GM23338 (cell line): Measurements from ENCODE around the gene VENTX. TPM values are rescaled to one million over a fixed set of nuclear protein-coding genes. Genes with fewer than 3 reads are reported as not detected.

Experiments used
- ATAC-seq: fragments of 200-7000 bp; cut with Tn5 transposase; 3 replicates; pipeline ENCODE4 v1.9.1; 2020
- DNase-seq: peaks from one replicate; pipeline ENCODE4 v3.0.0-alpha.2; 2015; ENCODE audit warnings: low spot score
- H2AFZ ChIP-seq: fragments of 200-600 bp; sonication (generic); 2 replicates; pipeline ENCODE4 v1.8.0; 2016; ENCODE audit warnings: antibody characterized with exemption, mild to moderate bottlenecking, moderate library complexity
- H3F3A ChIP-seq: fragments of 200-600 bp; sonication (generic); replicated peaks from 2 replicates; pipeline ENCODE4 v1.8.0; 2017; ENCODE audit warnings: antibody characterized with exemption, mixed run types, low read depth
- H3K27ac ChIP-seq: fragments of 200-600 bp; sonication (generic); 2 replicates; pipeline ENCODE4 v1.6.1; 2016; ENCODE audit warnings: low read depth
- H3K27me3 ChIP-seq: fragments of 200-600 bp; sonication (generic); 2 replicates; pipeline ENCODE4 v1.8.0; 2016; ENCODE audit warnings: mild to moderate bottlenecking, mixed run types, moderate library complexity; ENCODE audit not compliant: insufficient read depth
- H3K36me3 ChIP-seq: fragments of 200-600 bp; sonication (generic); 2 replicates; pipeline ENCODE4 v1.8.0; 2016; ENCODE audit warnings: mild to moderate bottlenecking; ENCODE audit not compliant: insufficient read depth
- H3K4me1 ChIP-seq: fragments of 200-600 bp; sonication (generic); 2 replicates; pipeline ENCODE4 v1.8.0; 2016; ENCODE audit warnings: mild to moderate bottlenecking, moderate library complexity; ENCODE audit not compliant: insufficient read depth
- H3K4me2 ChIP-seq: fragments of 200-600 bp; sonication (generic); 2 replicates; pipeline ENCODE4 v1.7.1; 2017; ENCODE audit warnings: mixed run types
- H3K4me3 ChIP-seq: fragments of 200-600 bp; sonication (generic); 2 replicates; pipeline ENCODE4 v1.6.1; 2016; ENCODE audit warnings: mixed run types
- H3K79me2 ChIP-seq: fragments of 200-600 bp; sonication (generic); replicated peaks from 2 replicates; pipeline ENCODE4 v1.8.0; 2017; ENCODE audit warnings: mild to moderate bottlenecking; ENCODE audit not compliant: insufficient read depth
- H3K9me2 ChIP-seq: fragments of 200-600 bp; sonication (generic); 2 replicates; pipeline ENCODE4 v1.8.0; 2017; ENCODE audit not compliant: insufficient read depth
- H4K20me1 ChIP-seq: fragments of 200-600 bp; sonication (generic); replicated peaks from 2 replicates; pipeline ENCODE4 v1.8.0; 2017; ENCODE audit warnings: mild to moderate bottlenecking; ENCODE audit not compliant: insufficient read depth
- H3K27ac Mint-ChIP-seq: 2 replicates; pipeline ENCODE4 v1.8.0; 2020; ENCODE audit warnings: inconsistent platforms, mild to moderate bottlenecking, moderate library complexity, mixed read lengths
- H3K27me3 Mint-ChIP-seq: 3 replicates; pipeline ENCODE4 v1.8.0; 2022; ENCODE audit warnings: low read depth, mild to moderate bottlenecking, moderate library complexity, mixed read lengths, inconsistent platforms; ENCODE audit not compliant: insufficient read depth, poor library complexity
- H3K36me3 Mint-ChIP-seq: 3 replicates; pipeline ENCODE4 v1.8.0; 2021; ENCODE audit warnings: low read depth, mild to moderate bottlenecking, inconsistent platforms, moderate library complexity, mixed read lengths
- H3K4me1 Mint-ChIP-seq: 3 replicates; pipeline ENCODE4 v1.8.0; 2020; ENCODE audit warnings: mild to moderate bottlenecking, inconsistent platforms, mixed read lengths
- H3K4me3 Mint-ChIP-seq: 3 replicates; pipeline ENCODE4 v1.8.0; 2021; ENCODE audit warnings: moderate library complexity, mild to moderate bottlenecking, inconsistent platforms, mixed read lengths
- H3K9me3 Mint-ChIP-seq: 3 replicates; pipeline ENCODE4 v1.8.0; 2020; ENCODE audit warnings: moderate library complexity, mild to moderate bottlenecking, inconsistent platforms, mixed read lengths
- CREB1 ChIP-seq: fragments of 250-450 bp; sonication (Bioruptor Pico); IDR thresholded peaks from 2 replicates; pipeline ENCODE4 v1.5.0; 2020; ENCODE audit warnings: low read depth, mild to moderate bottlenecking, moderate library complexity
- ETS1 ChIP-seq: IDR thresholded peaks from 2 replicates; pipeline ENCODE4 v1.6.1; 2016; ENCODE audit warnings: antibody characterized with exemption
- EZH2 ChIP-seq: fragments of 200-600 bp; sonication (generic); IDR thresholded peaks from one replicate; pipeline ENCODE4 v1.8.0; 2017; ENCODE audit warnings: antibody characterized with exemption, mild to moderate bottlenecking, low read depth; ENCODE audit not compliant: unreplicated experiment
- EZH2phosphoT487 ChIP-seq: fragments of 200-600 bp; sonication (generic); IDR thresholded peaks from one replicate; pipeline ENCODE4 v1.8.1; 2018; ENCODE audit warnings: antibody characterized with exemption; ENCODE audit not compliant: unreplicated experiment
- JUNB ChIP-seq: IDR thresholded peaks from one replicate; pipeline ENCODE4 v1.6.1; 2016; ENCODE audit warnings: antibody characterized with exemption; ENCODE audit not compliant: unreplicated experiment
- NANOG ChIP-seq: IDR thresholded peaks from 2 replicates; pipeline ENCODE4 v1.6.1; 2016; ENCODE audit warnings: antibody characterized with exemption, borderline replicate concordance
- POLR2AphosphoS5 ChIP-seq: IDR thresholded peaks from 2 replicates; pipeline ENCODE4 v1.6.1; 2016; ENCODE audit warnings: antibody characterized with exemption, low read depth
- REST ChIP-seq: IDR thresholded peaks from one replicate; pipeline ENCODE4 v1.6.1; 2018; ENCODE audit warnings: antibody characterized with exemption; ENCODE audit not compliant: unreplicated experiment
- STAT1 ChIP-seq: IDR thresholded peaks from one replicate; pipeline ENCODE4 v1.6.1; 2016; ENCODE audit warnings: antibody characterized with exemption; ENCODE audit not compliant: unreplicated experiment
- ZNF114 ChIP-seq: fragments of 250-450 bp; sonication (Bioruptor Pico); IDR thresholded peaks from 2 replicates; pipeline ENCODE4 v1.5.0; 2020; ENCODE audit warnings: mild to moderate bottlenecking, moderate library complexity
- ZNF331 ChIP-seq: fragments of 250-450 bp; sonication (Bioruptor Pico); IDR thresholded peaks from 2 replicates; pipeline ENCODE4 v1.5.0; 2020; ENCODE audit warnings: low read depth, mild to moderate bottlenecking, moderate library complexity
- polyA plus RNA-seq: library from polyadenylated mRNA; unstranded; fragments of >200 nt; fragmentation: Nextera tagmentation; extraction: Ambion mirVana; gene quantifications from 2 replicates; pipeline ENCODE4 v1.2.1, GENCODE V29; 2016
- total RNA-seq: library from RNA; depleted of rRNA; stranded (reverse); fragments of >200 nt; shearing (Covaris generic); gene quantifications from 2 replicates; pipeline ENCODE4 v1.2.3, GENCODE V29; 2014

VENTX gene
- total and polyA plus RNA-seq, 2 experiments from 2014 or later = 4.8 to 8.1 TPM

- TF ChIP-seq STAT1 (no peak), REST (no peak), ZNF114 (no peak), ZNF331 (CRISPR knock-in tag) (no peak), JUNB (no peak)
These were observed 45.3 kb downstream of the VENTX start (continued) for GRCh38 chr10:133282846-133283390.

- Histone ChIP-seq H3K27ac (no peak overlapping the region), H3K4me3 (no peak overlapping the region), H4K20me1 (no peaks in the 10 kb centered on the region; the same call in 1 of the 2 replicates), H3F3A (0 out of 2 replicates have a peak, but pooled peaks cover 6% of the 10 kb centered on the region), H2AFZ (no peak overlapping the region), H3K79me2 (no peaks in the 10 kb centered on the region), H3K4me1 (no peaks in the 10 kb centered on the region), H3K4me2 (no peak overlapping the region), H3K36me3 (peaks cover 19% of the 10 kb centered on the region; the same call in 1 of the 2 replicates), H3K9me2 (no peaks in the 10 kb centered on the region), H3K27me3 (no peaks in the 10 kb centered on the region)
- peaks cover 6% of the 10 kb centered on the region for H3K27me3 Mint-ChIP-seq
- TF ChIP-seq ETS1 (no peak), ZNF331 (CRISPR knock-in tag) (no peak), NANOG (no peak), EZH2 (no peak), ZNF114 (no peak), EZH2phosphoT487 (no peak), JUNB (no peak), STAT1 (no peak)
- H3K4me3 Mint-ChIP-seq = no peak overlapping the region
- peaks cover 54% of the 10 kb centered on the region for H3K36me3 Mint-ChIP-seq
- no peak for ATAC-seq
- no peak overlapping the region for H3K27ac Mint-ChIP-seq
- no peak for DNase-seq
- no peaks in the 10 kb centered on the region for H3K4me1 Mint-ChIP-seq
- H3K9me3 Mint-ChIP-seq = no peaks in the 10 kb centered on the region
These were observed 46.3 kb downstream of the VENTX start for GRCh38 chr10:133283931-133284330.

- no peak overlapping the region for H3K4me3 Mint-ChIP-seq
- no peaks in the 10 kb centered on the region for H3K9me2 ChIP-seq
- no peaks in the 10 kb centered on the region for H3K4me1 ChIP-seq
- no peak for TF ChIP-seq EZH2phosphoT487
- TF ChIP-seq POLR2AphosphoS5 = no peak
- no peak for TF ChIP-seq ZNF331 (CRISPR knock-in tag)
- TF ChIP-seq EZH2 = no peak
- TF ChIP-seq JUNB = no peak
- TF ChIP-seq NANOG = no peak
- TF ChIP-seq STAT1 = no peak
- no peak for TF ChIP-seq ZNF114
- no peak for TF ChIP-seq CREB1 (CRISPR knock-in tag)
- no peaks in the 10 kb centered on the region; the same call in 1 of the 2 replicates for H4K20me1 ChIP-seq
- H3K4me2 ChIP-seq = no peak overlapping the region
- H3K79me2 ChIP-seq = no peaks in the 10 kb centered on the region
- H3K36me3 Mint-ChIP-seq = peaks cover 62% of the 10 kb centered on the region
- ATAC-seq (no peak), DNase-seq (no peak)
- no peak overlapping the region for H3K27ac Mint-ChIP-seq
- 0 out of 2 replicates have a peak, but pooled peaks cover 6% of the 10 kb centered on the region for H3F3A ChIP-seq
- no peak overlapping the region for H3K27ac ChIP-seq
- H3K36me3 ChIP-seq = peaks cover 19% of the 10 kb centered on the region; the same call in 1 of the 2 replicates
- no peak overlapping the region for H2AFZ ChIP-seq
- peaks cover 11% of the 10 kb centered on the region for H3K27me3 Mint-ChIP-seq
- H3K27me3 ChIP-seq = no peaks in the 10 kb centered on the region
- no peaks in the 10 kb centered on the region for H3K4me1 Mint-ChIP-seq
- no peaks in the 10 kb centered on the region for H3K9me3 Mint-ChIP-seq
- H3K4me3 ChIP-seq = no peak overlapping the region
These were observed 47.6 kb downstream of the VENTX start for GRCh38 chr10:133285217-133285616.
